ELF-1 (cell line): ENCODE results near the gene RALGPS1.

Experiments
- DNase-seq: peaks from one replicate; pipeline ENCODE4 v3.0.0-alpha.2; 2016; ENCODE audit warnings: low read depth, low spot score

Gene RALGPS1, protein sequence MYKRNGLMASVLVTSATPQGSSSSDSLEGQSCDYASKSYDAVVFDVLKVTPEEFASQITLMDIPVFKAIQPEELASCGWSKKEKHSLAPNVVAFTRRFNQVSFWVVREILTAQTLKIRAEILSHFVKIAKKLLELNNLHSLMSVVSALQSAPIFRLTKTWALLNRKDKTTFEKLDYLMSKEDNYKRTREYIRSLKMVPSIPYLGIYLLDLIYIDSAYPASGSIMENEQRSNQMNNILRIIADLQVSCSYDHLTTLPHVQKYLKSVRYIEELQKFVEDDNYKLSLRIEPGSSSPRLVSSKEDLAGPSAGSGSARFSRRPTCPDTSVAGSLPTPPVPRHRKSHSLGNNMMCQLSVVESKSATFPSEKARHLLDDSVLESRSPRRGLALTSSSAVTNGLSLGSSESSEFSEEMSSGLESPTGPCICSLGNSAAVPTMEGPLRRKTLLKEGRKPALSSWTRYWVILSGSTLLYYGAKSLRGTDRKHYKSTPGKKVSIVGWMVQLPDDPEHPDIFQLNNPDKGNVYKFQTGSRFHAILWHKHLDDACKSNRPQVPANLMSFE

GRCh38 chr9:126914458-126915280, at the start of gene RALGPS1:
RALGPS1 (plus strand) TSS chr9:126914782; CDS start chr9:126962290, 47,508 bp downstream.
- peak; percentile 98 for DNase-seq

- DNase-seq: no peak
These were observed 45.2 kb upstream of the RALGPS1 start for GRCh38 chr9:126869368-126869767.

GRCh38 chr9:126872516-126872915, 42.1 kb upstream of the RALGPS1 start:
- no peak for DNase-seq

GRCh38 chr9:126874546-126875314, 39.9 kb upstream of the RALGPS1 start:
- DNase-seq: no peak

DNA sequence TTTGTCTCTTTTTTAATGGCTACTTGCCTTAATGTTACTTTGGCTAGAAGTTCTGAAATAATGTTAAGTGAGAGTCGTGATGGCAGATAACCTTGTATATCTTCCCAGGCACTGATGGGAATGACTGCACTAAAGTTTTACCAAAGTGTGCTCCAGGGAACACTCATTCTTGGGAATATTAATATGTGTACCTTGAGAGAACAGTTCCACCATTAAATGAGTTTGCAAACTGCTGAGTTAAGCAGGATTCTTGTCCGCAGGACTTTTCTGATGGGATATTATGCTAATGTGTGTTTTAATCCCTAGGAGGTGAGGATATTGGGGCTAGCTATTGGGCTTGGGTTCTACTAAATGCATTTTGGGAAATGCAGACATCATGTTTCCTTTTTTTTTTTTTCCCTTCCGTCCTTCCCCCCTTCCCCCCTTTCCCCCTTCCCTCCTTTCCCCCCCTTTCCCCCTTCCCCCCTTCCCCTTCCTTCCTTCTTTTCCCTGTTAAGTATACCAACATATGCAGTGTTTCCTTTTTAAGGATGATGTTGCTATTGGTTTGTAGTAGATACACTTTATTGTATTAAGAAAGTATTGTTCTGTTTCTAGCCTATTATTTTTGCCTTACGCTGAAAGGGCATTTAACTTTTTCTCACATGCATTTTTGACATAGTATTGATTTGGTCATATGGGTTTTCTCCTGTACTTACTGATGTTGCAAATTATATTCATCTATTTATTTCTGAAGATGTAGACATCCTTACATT, 38.6 kb upstream of the RALGPS1 start:
- DNase-seq: no peak

- DNase-seq: no peak
These were observed 38.1 kb upstream of the RALGPS1 start for GRCh38 chr9:126876531-126876930.

DNA sequence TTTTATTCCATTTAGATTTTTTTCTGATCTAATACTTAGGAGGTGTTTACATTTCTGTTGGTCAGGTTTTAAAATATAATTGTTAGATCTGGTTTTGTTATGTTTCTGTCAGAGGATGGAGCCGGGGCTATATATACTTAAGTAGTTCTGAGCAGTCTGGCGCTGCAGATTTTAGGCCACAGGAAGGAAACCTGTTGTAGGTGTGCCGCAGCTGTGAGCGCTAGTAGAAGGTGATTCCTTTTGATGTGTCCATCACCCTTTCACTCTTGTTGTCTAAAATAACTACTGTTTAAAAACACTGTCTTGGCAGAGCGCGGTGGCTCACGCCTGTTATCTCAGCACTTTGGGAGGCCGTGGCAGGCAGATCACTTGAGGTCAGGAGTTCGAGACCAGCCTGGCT, 37.2 kb upstream of the RALGPS1 start:
- no peak for DNase-seq

GRCh38 chr9:126879288-126879687, 35.3 kb upstream of the RALGPS1 start:
- no peak for DNase-seq

- no peak for DNase-seq
These were observed 34.2 kb upstream of the RALGPS1 start for GRCh38 chr9:126880226-126880946.

DNA sequence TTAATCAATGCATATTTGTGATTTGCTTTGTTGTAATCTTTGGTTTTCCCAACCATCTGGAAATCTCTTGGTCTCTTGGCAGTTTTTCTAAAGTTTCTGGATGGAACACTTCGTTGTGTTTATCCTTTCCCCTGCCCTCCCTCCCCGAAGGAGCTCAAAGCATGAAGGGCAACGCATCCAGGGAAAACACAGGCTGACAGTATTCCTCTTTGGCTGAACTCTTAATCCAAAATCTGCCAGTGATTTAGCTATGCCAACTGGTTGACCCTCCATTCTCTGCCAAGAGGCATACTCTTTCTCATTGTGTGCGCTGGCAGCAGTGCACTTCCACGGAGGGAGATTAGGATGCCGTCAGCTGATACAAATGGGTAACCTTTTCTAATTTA, 33.6 kb upstream of the RALGPS1 start:
- no peak for DNase-seq

DNA sequence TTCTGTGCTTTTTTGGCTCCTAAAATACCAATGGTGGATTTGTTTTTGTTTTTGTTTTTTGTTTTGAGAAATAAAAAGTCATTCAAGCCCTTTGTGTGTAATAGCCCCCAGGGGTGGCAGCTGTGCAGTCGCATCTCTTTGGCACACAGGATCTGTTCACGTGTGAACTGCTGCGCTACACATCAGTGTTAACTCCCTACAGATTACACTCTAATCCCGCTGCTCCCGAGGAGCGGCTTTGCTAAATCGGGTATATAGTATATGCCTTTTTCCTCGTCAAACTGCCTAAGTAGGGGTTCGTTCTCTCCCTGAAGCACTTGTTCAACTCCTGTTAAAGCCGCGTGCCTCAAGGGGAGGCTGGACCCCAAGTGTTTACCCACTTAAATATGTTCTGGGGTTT, 31.8 kb upstream of the RALGPS1 start:
- no peak for DNase-seq

DNA sequence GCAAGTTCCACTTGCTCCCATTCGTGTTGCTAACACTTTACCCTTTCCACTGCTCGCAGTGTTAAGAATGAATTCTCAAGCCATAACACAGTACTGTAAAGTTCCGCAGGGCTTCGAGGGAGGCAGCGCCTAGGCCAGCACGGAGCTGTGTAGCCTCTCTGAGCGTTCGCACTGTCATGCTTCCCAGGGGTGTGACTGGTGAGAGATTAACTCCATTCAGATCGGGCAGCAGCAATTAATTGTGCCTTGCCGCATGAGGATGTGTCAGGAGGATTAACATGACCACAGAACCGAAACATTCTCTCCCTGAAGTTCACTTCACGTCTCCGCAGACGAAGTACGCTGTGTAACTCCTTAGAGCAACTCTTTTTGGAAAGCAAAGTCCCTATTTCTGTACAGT, 30.9 kb upstream of the RALGPS1 start:
- no peak for DNase-seq

DNA sequence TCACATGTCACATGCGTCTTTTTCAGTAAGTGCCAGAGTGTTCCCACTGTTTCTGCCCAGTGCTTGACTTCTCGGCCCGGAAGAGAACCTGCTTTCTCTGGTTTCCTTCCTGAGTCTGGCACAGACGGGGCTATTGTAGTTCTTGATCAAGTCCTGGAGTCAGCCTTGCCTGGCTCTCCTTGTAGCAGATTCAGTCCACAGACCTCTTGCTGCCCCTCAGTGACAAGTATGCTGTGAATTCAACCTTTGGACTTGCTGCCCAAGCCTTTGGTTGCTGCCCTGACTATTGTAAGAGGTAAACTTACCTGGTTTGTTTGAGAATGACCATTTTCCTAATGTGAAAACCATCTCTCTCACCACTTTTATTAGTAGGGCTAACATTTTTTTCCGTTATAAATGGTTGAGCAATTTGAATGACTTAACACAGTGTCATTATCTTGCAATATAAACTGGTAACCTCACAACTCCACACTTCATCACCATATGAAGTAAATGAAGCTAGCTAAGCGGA, 29.4 kb upstream of the RALGPS1 start:
- DNase-seq: no peak

DNA sequence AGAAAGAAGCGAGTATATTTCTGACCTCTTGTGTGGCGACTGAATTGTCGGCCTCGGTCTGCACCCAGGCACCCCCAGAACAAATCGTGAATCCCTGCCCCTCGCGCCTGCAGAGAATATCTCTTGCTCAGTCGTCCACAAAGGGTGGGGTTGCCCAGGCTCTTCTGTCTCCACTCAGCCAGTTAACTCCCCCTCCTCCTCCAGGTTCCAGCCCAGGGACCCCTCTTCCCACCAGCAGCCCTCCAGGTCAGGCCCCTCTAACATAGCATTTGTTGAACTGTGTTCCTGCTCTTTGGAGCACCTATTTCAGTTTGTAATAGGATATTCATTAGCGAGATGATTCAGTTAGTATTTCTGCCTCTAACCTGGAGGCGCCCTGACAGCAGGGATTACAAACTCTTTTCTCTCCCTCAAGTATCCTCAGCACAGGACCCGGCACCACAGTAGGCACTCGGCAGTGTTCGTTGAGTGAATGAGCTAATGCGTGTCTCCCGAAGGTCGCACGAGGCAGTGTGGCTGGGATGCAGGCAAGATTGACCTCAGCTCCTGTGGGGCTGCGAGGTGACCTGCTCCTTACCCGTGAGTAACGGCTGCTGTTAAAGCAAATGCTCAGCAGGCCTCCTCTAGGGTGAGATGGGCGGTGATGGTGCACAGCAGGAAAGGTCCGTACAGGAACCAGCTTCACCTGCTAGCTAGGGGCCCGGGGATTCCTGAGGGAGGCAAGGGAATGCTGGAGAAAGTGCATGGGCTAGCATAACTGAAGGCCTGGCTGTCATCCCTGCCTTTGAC, 28.4 kb upstream of the RALGPS1 start:
- DNase-seq: peak; percentile 24

DNA sequence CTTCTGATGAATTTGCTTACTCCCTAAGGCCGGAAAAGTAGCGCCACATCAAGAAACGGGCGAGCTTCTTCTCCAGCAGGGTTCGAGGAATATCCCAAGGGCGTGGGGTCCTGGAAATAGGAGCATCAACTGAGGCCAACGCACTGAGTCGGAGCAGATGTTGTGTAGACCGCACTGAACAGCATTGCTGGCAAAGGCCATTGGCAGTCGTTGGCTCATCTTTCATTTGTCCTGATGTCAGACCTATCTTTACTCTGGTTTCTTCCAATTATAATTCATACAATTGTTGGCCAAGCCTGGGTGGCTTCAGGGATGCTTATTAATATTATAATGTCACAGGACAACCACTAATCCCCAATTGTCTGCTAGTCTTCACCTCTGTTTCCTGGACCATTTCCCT, 27.7 kb upstream of the RALGPS1 start:
- no peak for DNase-seq

- no peak for DNase-seq
These were observed 22.9 kb upstream of the RALGPS1 start for GRCh38 chr9:126891676-126892075.

GRCh38 chr9:126893079-126893478, 21.5 kb upstream of the RALGPS1 start:
- no peak for DNase-seq

GRCh38 chr9:126894052-126894603, 20.5 kb upstream of the RALGPS1 start:
- no peak for DNase-seq

GRCh38 chr9:126902210-126902609, 12.4 kb upstream of the RALGPS1 start:
- no peak for DNase-seq
